CD1c-positive myeloid dendritic cell (primary cell): Measurements from ENCODE around the gene QKI.
"Not testable (repeated sequence)": the region's sequence is repeated elsewhere in the genome, so short reads cannot be mapped to it uniquely, and the experiment has no call there.

Experiments
- DNase-seq: peaks from one replicate; pipeline ENCODE4 v3.0.0-alpha.2; 2016; ENCODE audit errors: extremely low spot score

The QKI gene

GRCh38 chr6:163579111-163579879, 164.8 kb downstream of the QKI start:
- DNase-seq, result no peak

- DNase-seq, result no peak
Measured at GRCh38 chr6:163579880-163580295, 165.4 kb downstream of the QKI start.

- DNase-seq, result no peak
Measured at GRCh38 chr6:163580311-163581030, 166.0 kb downstream of the QKI start.

- DNase-seq, result no peak
Measured at GRCh38 chr6:163583558-163583957, 169.0 kb downstream of the QKI start.

GRCh38 chr6:163585932-163586437, 171.5 kb downstream of the QKI start:
- DNase-seq, result peak; percentile 69

GRCh38 chr6:163586888-163587287, 172.4 kb downstream of the QKI start:
- no peak for DNase-seq

- no peak for DNase-seq
Measured at GRCh38 chr6:163588220-163588919, 173.9 kb downstream of the QKI start.

GRCh38 chr6:163589387-163589786, 174.9 kb downstream of the QKI start:
- DNase-seq, result no peak

- DNase-seq, result not testable (repeated sequence)
Measured at GRCh38 chr6:163590132-163590531, 175.6 kb downstream of the QKI start.

- DNase-seq, result no peak
Measured at GRCh38 chr6:163592872-163593271, 178.4 kb downstream of the QKI start.

- no peak for DNase-seq
Measured at GRCh38 chr6:163596174-163596573, 181.7 kb downstream of the QKI start.

- DNase-seq, result no peak
Measured at GRCh38 chr6:163599136-163599535, 184.6 kb downstream of the QKI start.

GRCh38 chr6:163599684-163600083, 185.2 kb downstream of the QKI start:
- no peak for DNase-seq

GRCh38 chr6:163600331-163600730, 185.8 kb downstream of the QKI start:
- no peak for DNase-seq

- no peak for DNase-seq
Measured at GRCh38 chr6:163600781-163601180, 186.3 kb downstream of the QKI start.

GRCh38 chr6:163602851-163603250, 188.3 kb downstream of the QKI start:
- DNase-seq, result no peak

- DNase-seq, result no peak
Measured at GRCh38 chr6:163603395-163603794, 188.9 kb downstream of the QKI start.

- DNase-seq, result peak; percentile 88
Measured at GRCh38 chr6:163605385-163606097, 191.0 kb downstream of the QKI start.

- no peak for DNase-seq
Measured at GRCh38 chr6:163607792-163608191, 193.3 kb downstream of the QKI start.

GRCh38 chr6:163608204-163608644, 193.7 kb downstream of the QKI start:
- DNase-seq, result no peak

- DNase-seq, result no peak
Measured at GRCh38 chr6:163612200-163612599, 197.7 kb downstream of the QKI start.

- DNase-seq, result no peak
Measured at GRCh38 chr6:163613025-163613424, 198.5 kb downstream of the QKI start.
